Right renal cortex interstitium (tissue), 3 donors: Measurements from ENCODE around the gene SLC22A14. TPM values are rescaled to one million over a fixed set of nuclear protein-coding genes. Genes with fewer than 3 reads are reported as not detected.

Experiments used
- DNase-seq, 3 donors: peaks; one replicate each; pipeline ENCODE4 v3.0.0-alpha.2; 2013; ENCODE audit warnings: low read depth in 3 of 3, low spot score in 2 of 3
- polyA plus RNA-seq, 3 donors: library from polyadenylated mRNA; unstranded; fragments of 120-200 nt; gene quantifications; one replicate each; pipeline ENCODE4 v1.2.1, GENCODE V29; 2013; ENCODE audit not compliant: insufficient read length in 3 of 3

Gene SLC22A14
- polyA plus RNA-seq, 3 donors, result 0.30 to 0.44 (median 0.37) TPM

DNA sequence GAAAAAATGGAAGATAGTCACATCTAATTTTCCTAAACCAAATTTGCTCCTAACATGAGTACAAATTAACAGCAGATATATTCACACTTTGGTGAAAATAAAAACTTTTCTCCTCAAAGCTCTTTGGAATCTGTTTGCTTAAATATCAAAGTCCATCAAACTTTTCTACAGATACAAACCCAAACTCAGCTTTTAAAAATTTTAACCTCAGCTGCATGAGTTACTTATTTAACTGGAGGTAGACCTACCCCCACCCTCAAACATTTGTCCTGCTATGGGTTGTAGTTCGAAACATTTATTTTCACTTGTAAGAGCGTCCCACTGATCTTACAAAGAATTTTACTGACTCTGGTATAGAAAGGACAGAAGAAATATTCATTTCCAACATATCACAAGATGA is 55.6 kb downstream of the SLC22A14 start:
- DNase-seq, result no peak

DNA sequence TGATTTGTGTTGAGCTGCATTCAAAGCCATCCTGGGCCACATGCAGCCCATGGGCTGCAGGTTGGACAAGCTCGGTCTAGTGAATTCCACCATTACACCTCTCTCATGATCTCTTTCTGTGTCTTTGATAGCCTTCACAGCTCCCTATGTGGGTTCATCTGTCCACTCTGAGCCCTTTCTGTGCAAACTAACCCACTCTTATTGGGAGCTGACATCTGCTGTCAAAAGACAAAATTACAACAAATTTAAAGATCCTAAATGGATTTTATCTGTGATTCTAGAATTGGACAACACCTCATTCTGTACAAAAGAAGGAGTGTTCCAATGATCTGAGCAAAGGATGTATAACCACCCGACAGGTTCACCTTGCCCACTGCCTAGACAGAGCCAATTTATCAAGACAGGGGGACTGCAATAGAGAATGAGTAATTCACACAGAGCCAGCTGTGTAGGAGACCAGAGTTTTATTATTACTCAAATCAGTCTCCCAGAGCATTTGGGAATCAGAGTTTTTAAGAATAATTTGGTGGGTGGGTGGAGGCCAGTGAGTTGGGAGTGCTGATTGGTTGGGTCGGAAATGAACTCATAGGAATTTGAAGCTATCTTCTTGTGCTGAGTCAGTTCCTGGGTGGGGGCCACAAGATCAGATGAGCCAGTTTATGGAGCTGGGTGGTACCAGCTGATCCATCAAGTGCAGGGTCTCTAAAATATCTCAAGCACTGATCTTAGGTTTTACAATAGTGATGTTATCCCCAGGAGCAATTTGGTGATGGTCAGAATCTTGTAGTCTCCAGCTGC is 61.9 kb downstream of the SLC22A14 start:
- DNase-seq, result no peak

DNA sequence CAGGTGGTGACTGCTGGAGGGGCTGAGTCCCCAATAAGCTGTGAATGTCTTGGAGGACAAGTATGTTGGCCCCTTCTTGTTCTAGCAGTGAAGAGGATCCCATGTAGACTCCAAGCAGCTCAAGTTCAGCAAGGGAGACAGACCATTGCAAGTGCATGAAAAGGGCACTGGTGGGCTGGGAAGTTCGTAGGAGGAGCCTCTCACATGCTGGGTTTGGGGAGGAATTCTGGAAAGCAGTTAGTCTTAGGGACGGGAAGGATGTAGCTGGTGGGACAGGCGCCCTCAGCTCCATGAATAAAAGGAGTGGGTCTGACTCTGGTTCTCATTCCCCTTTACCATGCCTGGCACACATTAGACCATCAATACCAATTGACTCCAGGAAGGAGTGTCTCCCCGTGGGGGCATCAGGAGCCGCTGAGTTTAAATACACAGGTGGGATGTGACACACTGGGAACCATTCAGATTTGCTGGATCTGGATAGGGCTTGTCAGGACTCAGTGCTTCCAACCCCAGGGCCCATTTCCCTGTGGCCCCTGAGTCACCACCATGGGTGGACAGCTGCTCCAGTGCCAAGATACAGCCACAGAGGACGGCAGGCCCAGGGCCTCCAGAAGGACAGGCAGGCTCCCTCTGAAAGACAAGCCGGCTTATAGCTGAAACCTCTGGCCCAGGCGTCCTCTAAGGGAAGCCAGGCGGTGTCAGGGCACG is 63.9 kb downstream of the SLC22A14 start:
- DNase-seq, result no peak

DNA sequence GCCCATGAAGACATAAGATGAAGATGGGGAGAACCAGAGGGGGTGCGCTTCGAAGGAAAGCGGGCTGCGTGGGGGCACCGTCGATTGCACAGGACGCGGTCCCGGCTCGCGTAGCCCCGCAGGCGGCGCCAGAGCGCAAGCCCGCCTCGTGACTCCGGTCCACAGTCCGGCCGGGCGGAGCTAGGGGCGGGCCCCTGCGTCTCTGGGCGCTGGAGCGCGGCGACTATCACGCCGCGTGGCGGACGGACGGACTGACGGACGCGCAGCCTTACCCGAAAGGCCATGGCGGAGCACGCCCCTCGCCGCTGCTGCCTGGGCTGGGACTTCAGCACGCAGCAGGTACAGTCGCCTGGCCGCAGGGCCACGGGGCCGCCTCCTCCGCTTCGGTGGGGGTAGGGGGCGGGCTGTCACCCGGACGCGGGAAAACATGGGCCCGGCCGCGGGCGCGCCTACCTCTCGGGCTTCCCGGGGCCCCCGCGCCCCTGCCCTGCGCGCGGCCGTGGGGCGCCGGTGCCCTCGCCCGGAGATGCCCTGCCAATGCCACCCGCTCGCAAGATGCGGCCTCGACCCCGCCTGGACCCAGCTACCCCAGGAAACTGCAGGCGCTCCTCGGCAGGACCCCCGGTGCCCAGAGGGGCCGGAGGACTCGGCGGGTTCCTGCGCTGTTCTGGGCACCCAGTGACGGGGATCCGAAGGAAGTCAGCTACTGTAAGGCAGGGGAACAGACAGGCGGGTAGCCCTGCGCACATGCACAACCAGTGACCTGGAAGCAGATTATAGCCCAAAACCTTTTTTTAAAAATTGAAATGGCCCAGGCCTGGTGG is 64.7 kb downstream of the SLC22A14 start, which contains the start of gene XYLB:
TSS of gene XYLB (plus strand) at position 199 of the 824 bp plus-strand sequence. CDS start at position 283, 84 bp downstream.
- peak; percentile 36 to 70 (median 51) for DNase-seq

DNA sequence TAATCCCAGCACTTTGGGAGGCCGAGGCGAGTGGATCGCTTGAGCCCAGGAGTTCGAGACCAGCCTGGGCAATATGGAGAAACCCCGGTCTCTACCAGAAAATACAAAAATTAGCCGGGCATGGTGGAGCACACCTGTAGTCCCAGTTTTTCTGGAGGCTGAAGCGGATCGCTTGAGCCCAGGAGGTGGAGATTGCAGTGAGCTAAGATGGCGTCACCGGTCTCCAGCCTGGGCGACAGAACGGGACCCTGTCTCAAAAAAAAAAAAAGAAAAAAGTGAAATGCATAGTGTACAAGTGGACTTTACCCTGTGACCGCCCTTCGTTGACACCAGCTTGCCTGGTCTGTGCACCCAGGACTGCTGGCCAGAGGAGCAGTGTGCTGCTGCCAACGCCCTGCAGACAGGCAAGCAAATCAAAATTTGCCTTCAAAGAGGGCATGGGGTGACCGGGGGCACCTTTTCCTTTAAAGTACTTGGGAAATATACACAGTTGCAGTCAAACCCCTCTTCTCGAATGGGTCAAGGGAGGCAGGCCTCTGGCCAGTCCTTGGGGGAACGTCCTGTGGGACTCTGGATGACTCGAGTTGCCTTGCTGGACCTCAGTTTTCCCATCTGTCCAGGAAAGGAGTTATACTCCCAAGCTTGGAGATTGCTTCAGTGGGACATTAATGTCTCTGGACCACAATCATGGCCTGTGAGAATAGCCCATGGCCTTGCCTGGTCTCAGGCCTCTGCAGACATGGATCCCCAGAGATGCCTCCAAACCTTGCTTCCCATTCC is 65.5 kb downstream of the SLC22A14 start:
- no peak for DNase-seq

DNA sequence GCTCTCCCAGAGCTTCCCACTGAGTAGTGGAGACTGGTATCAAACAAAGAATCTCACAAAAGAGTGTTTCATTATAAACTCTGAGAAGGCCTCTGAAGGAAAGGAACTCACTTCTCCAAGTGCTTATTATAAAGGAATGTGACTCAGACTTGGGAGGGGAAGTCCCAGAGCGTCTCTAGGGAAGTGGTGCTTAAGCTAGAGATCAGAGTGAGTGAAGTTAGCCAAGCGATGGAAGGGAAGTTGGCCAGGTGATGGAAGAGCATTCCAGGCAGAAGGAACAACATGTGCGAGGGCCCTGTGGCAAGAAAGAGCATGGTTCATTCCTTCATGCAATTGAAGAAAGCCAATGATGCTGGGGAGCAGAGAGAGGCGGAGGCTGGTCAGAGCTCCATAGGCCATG is 66.8 kb downstream of the SLC22A14 start:
- no peak for DNase-seq

DNA sequence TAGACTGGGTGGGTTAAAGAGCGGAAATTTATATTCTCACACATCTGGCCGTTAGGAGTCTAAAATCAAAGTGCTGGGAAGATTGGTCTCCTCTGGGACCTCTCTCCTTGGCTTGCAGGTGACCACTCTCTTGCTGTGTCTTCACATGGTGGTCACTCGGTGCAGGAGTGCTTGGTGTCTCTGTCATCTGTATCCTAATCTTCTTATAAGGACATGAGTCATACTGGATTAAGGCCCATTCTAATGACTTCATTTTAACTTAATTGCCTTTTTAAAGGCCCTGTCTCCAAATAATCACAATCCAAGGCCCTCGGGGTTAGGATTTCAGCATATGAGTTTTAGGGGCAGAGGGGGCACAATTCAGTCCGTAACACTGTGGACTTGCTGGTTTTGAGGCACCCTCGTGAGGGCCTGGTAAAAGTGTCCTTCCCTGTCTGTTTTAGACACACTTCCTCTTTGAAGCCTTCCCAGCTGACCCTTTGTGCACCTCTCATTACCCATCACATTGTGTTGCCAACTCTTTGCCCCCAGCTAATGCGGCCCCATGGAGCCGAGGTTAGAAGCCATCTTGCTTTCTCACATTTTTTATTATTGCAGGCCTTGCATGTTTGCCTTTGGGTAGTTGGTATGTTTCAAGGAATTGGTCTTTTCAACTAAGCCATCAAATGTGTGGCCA is 67.7 kb downstream of the SLC22A14 start:
- DNase-seq, result no peak

DNA sequence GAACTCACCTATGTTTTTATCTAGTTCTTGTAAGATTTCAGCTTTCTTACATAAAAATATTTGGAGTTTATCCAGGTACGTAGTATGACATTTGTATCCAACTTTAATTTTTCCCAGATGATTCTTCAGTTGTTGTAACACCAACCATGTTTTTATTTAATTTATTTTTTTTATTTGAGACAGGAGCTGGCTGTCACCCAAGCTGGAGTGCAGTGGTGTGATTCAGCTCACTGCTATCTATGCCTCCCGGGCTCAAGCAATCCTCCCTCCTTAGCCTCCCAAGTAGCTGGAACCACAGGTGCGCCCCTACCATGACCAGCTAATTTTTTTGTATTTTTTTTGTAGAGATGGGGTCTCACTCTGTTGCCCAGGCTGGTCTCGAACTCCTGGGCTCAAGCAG is 71.1 kb downstream of the SLC22A14 start:
- no peak for DNase-seq

DNA sequence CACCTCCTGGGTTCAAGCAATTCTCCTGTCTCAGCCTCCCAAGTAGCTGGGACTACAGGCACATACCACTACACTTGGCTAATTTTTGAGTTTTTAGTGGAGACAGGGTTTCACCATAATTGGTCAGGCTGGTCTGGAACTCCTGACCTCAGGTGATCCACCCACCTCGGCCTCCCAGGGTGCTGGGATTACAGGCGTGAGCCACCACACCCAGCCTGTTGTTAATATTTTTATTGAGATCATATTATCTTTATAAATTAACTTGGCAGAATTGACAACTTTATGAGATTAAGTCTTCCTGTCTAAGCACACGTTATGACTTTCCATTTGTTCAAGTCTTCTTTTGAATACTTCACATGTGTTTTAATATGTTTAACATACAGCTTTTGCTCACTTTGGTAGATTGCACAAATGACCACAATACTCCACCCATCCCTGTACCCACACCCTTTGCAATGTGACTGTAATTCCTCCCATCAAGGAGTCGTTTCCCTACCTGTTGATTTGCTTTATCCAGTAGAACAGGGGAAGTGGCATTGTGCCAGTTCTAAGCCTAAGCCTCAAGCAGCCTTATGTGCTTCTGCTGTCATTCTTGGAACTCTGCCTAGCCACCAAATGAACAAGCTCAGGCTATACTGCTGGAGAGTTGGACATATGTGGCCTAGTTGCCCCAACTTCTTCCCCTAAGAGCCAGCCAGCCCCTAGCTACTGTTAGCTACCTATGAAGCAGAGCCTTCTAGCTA is 72.7 kb downstream of the SLC22A14 start:
- no peak for DNase-seq

DNA sequence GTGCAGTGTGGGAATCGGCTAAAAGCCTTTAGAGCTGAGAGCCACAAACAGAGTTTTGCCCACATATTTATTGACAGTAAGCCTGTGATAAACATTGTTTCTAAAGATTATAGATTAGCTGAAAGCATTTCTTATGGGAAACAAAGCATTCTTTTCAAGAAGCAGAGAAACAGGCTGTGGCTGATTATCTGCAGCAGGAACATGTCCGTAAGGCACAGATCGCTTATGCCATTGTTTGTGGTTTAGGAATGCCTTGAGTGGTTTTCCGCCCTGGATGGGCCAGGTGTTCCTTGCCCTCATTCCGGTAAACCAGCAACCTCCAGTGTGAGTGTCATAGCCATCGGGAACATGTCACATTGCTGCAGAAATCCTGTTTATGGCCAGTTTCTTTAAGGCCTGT is 76.9 kb downstream of the SLC22A14 start:
- no peak for DNase-seq

DNA sequence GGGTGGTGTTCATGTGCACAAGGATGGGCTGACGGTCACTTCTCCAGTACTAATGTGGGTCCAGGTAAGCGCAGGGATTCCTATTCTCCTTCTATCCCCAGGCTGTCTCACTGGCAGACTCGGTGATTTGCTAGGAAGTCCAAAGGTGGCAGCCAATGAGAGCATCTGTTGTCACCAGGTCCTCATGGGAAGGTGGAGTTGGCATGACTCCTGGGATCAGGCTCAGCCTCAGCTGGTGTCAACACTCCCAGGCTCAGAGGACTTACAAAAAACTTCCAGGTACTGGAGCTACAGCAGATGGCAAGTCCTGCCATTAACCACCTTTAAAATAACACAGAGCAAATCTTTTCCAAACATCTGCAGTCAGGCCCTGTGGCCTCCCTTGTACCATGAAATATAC is 78.3 kb downstream of the SLC22A14 start:
- no peak for DNase-seq

DNA sequence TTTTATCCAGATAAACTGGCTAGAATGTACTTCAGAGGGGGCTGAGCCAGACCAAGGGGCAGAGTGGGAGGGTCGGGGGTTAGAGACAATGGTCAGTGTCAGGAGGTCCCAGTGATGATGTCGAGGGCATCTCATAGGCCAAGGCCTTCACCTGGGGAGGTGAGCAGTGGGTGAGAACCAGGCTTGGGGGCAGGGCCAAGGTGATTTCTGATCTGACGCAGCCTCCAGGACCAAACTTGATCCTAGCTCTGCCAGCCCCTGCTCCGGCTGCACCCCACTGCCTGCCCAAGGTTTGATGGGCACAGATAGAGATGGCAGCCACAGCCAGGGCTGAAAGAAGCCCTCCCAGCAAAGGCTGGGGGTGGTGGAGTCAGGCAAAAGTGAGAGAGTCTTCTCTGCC is 79.4 kb downstream of the SLC22A14 start:
- DNase-seq, result no peak

DNA sequence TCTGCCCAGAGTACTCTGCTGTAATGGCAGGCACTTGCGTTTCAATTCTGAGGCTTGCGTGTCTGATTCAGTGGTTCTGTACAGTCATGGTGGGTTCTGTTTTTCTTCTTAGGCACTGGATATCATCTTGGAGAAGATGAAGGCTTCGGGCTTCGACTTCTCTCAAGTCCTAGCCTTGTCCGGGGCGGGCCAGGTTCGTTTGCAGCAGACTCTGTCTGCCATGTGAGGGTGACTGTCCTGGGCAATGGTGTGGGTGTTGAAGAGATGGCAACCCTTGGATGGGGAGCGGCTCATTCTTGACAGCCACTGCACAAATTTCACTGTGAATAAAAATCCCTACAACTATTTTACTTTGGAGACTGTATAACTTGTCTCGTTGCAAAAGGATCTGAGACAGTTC is 80.7 kb downstream of the SLC22A14 start:
- no peak for DNase-seq

DNA sequence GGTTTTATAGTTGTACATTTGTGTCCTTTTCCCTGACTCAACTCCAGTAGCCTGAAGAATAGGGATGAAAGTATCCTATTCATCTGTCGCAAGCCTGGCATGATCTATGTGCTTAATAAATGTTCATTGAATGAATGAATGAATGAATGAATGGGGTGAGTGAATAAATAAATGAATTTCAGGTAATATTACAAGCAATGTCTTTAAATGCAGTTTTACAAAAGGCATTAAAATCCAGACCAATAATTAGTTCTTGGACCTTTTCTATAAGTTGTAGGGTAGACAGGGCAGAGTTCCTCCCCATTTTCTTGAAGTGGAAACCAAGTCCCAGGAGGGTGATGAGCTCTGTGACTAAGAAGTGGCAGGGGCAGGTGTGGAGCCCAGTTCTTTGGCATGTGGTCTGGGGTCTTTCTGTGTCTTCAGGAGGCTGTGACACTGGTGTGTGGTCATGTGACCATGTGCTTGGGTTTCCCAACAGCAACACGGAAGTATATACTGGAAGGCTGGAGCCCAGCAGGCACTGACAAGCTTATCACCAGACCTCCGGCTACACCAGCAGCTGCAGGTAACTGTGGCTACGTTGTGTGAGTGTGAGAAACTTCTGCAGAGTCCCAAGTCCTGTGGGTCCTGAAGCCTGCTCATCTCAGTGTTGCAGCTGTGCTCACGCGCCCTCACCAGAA is 82.8 kb downstream of the SLC22A14 start:
- no peak for DNase-seq

DNA sequence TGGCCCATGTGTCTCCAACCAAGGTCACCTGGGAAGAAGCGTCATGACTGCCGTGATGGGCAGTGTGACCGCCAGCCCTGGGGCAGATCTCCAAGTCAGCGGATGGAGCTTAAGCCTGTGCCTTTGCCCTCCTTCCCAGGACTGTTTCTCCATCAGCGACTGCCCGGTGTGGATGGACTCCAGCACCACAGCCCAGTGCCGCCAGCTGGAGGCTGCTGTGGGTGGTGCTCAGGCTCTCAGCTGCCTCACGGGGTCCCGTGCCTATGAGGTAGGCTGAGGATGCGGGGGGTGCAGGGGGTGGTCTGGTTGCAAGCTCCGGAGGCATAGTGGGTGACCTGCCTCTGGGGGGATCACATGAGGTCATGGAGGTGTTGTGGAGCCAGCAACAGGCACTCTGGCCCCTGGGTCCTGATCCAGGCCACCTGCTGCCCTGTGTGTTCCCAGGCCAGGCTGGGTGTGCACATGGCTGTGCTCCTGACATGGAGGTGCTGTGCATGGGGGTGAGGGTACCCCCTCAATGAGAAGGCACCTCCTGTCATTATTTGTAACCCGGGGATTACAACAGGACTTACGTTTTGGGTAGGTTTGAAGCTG is 83.5 kb downstream of the SLC22A14 start:
- DNase-seq, result no peak

DNA sequence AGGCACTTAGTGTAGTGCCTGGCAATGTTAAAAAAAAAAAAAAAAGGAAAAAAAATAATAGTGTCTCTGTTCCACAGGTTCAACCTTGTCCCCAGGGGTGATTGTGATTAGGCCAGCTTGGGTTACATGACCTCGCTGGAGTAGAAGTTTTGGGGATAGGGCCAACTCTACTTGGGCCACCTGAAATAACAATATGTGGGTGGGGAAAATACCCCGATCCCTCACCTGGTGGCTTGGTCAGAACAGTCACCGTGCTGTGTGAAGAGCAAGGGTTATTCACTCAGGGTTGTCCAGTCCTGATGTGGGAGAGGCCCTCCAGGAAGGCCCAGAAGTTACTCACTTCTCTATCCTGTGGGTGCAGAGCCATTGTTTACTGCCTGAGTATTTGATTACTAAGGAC is 84.0 kb downstream of the SLC22A14 start:
- DNase-seq, result no peak

DNA sequence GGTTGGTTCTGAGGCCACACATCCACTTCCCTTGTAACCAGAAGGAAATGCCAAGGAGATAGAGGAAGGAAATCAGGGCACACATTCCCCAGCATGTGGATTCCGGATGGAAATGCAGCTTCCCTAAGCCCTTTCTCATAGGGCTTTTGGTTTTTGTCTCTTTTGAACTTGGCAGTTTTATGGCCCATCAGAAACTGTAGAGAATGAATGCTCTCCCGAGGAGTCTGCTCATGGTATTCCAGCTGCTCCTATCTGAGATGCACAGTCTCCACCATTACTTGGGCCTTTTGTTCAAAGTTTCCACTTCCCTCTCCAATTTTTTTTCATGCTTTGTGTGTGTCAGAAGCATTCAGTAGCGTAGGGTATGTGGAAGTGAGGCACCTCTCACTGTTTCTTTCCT is 85.7 kb downstream of the SLC22A14 start:
- no peak for DNase-seq
